Smooth muscle cell (in vitro differentiated cells): ENCODE measurements around the gene ZNF407. TPM values are rescaled to one million over a fixed set of nuclear protein-coding genes. Genes with fewer than 3 reads are reported as not detected.

Experiments
- DNase-seq: peaks from one replicate; lab custom pipeline; 2025; ENCODE audit not compliant: unreplicated experiment; lab: John Stamatoyannopoulos, UW
- H2AFZ ChIP-seq: fragments of 200-600 bp; sonication (generic); 2 replicates; pipeline ENCODE4 v1.6.0; 2016; ENCODE audit warnings: antibody characterized with exemption, low read depth, mild to moderate bottlenecking
- H3F3A ChIP-seq: fragments of 200-600 bp; sonication (generic); 2 replicates; pipeline ENCODE4 v1.6.0; 2017; ENCODE audit warnings: antibody characterized with exemption, low read depth
- H3K27ac ChIP-seq: fragments of 200-600 bp; sonication (generic); 2 replicates; pipeline ENCODE4 v1.5.1; 2016; ENCODE audit warnings: low read depth, mild to moderate bottlenecking
- H3K27me3 ChIP-seq: fragments of 200-600 bp; sonication (generic); 2 replicates; pipeline ENCODE4 v1.6.1; 2016; ENCODE audit warnings: low read depth, mild to moderate bottlenecking
- H3K36me3 ChIP-seq: fragments of 200-600 bp; sonication (generic); 2 replicates; pipeline ENCODE4 v1.5.1; 2016; ENCODE audit warnings: low read depth
- H3K4me1 ChIP-seq: fragments of 200-600 bp; sonication (generic); 2 replicates; pipeline ENCODE4 v1.5.1; 2016; ENCODE audit warnings: low read depth
- H3K4me2 ChIP-seq: fragments of 200-600 bp; sonication (generic); 2 replicates; pipeline ENCODE4 v1.6.0; 2016; ENCODE audit warnings: mild to moderate bottlenecking
- H3K4me3 ChIP-seq: fragments of 200-600 bp; sonication (generic); 2 replicates; pipeline ENCODE4 v1.5.1; 2016; ENCODE audit warnings: mild to moderate bottlenecking
- H3K79me2 ChIP-seq: fragments of 200-600 bp; sonication (generic); 2 replicates; pipeline ENCODE4 v1.6.0; 2016; ENCODE audit warnings: low read depth, mild to moderate bottlenecking
- H3K9ac ChIP-seq: fragments of 200-600 bp; sonication (generic); 2 replicates; pipeline ENCODE4 v1.6.0; 2016; ENCODE audit warnings: low read depth
- H3K9me3 ChIP-seq: fragments of 200-600 bp; sonication (generic); replicated peaks from 2 replicates; pipeline ENCODE4 v1.5.1; 2016; ENCODE audit warnings: low read depth
- H4K20me1 ChIP-seq: fragments of 200-600 bp; sonication (generic); 2 replicates; pipeline ENCODE4 v1.6.0; 2016; ENCODE audit warnings: low read depth
- CTCF ChIP-seq: fragments of 200-600 bp; sonication (generic); IDR thresholded peaks from 2 replicates; pipeline ENCODE4 v1.5.1; 2017; ENCODE audit warnings: borderline replicate concordance, mild to moderate bottlenecking, antibody characterized with exemption; ENCODE audit not compliant: insufficient read depth, poor library complexity, severe bottlenecking
- WGBS: methylation state at CpG from one replicate; pipeline ENCODE4 v1.1.7; 2016; ENCODE audit warnings: low lambda C conversion rate; 5-methylcytosine and 5-hydroxymethylcytosine counted together
- polyA plus RNA-seq: library from polyadenylated mRNA; unstranded; fragments of >200 nt; fragmentation: Nextera tagmentation; extraction: Ambion mirVana; gene quantifications from 2 replicates; pipeline ENCODE4 v1.2.1, GENCODE V29; 2016
- total RNA-seq: library from RNA; depleted of rRNA; stranded (reverse); fragments of >200 nt; gene quantifications from 2 replicates; pipeline ENCODE4 v1.2.3, GENCODE V29; 2014

ZNF407 gene
- total and polyA plus RNA-seq, 2 experiments from 2014 or later, result 4.5 to 11.5 TPM

- Histone ChIP-seq H4K20me1 (no peaks in the 10 kb centered on the region), H3K27ac (no peak overlapping the region), H3K36me3 (no peaks in the 10 kb centered on the region), H3K79me2 (no peaks in the 10 kb centered on the region), H3F3A (no peaks in the 10 kb centered on the region), H3K9ac (no peak overlapping the region), H3K9me3 (no peaks in the 10 kb centered on the region), H3K27me3 (no peaks in the 10 kb centered on the region), H2AFZ (no peak overlapping the region), H3K4me2 (no peak overlapping the region), H3K4me1 (no peaks in the 10 kb centered on the region), H3K4me3 (no peak overlapping the region)
- no peak for TF ChIP-seq CTCF
- no peak for DNase-seq
- 90% methylated on average over 6 of the region's 6 CpGs for WGBS
Measured at GRCh38 chr18:74996055-74996454, 398.4 kb downstream of the ZNF407 start.

GRCh38 chr18:74996996-74997395, 399.3 kb downstream of the ZNF407 start:
- TF ChIP-seq CTCF, result no peak
- no peak overlapping the region for H3K9ac ChIP-seq
- H3K36me3 ChIP-seq, result no peaks in the 10 kb centered on the region
- no peaks in the 10 kb centered on the region for H3K9me3 ChIP-seq
- H4K20me1 ChIP-seq, result no peaks in the 10 kb centered on the region
- H3K4me2 ChIP-seq, result no peak overlapping the region
- 89% methylated on average over 6 of the region's 6 CpGs for WGBS
- no peak for DNase-seq
- H3K79me2 ChIP-seq, result no peaks in the 10 kb centered on the region
- H2AFZ ChIP-seq, result no peak overlapping the region
- H3K27ac ChIP-seq, result no peak overlapping the region
- no peaks in the 10 kb centered on the region for H3F3A ChIP-seq
- no peaks in the 10 kb centered on the region for H3K4me1 ChIP-seq
- no peaks in the 10 kb centered on the region for H3K27me3 ChIP-seq
- no peak overlapping the region for H3K4me3 ChIP-seq

GRCh38 chr18:75000920-75001319, 403.2 kb downstream of the ZNF407 start:
- no peak for TF ChIP-seq CTCF
- Histone ChIP-seq H3K4me1 (no peaks in the 10 kb centered on the region), H3K27me3 (no peaks in the 10 kb centered on the region), H4K20me1 (no peaks in the 10 kb centered on the region), H3K9me3 (no peaks in the 10 kb centered on the region), H2AFZ (no peak overlapping the region), H3K9ac (no peak overlapping the region), H3K79me2 (no peaks in the 10 kb centered on the region), H3K36me3 (no peaks in the 10 kb centered on the region), H3K4me2 (no peak overlapping the region), H3K27ac (no peak overlapping the region), H3K4me3 (no peak overlapping the region), H3F3A (no peaks in the 10 kb centered on the region)
- 75% methylated on average over 3 of the region's 3 CpGs for WGBS
- DNase-seq, result no peak

GRCh38 chr18:75003039-75003438, 405.4 kb downstream of the ZNF407 start:
- no peak overlapping the region for H3K27ac ChIP-seq
- no peaks in the 10 kb centered on the region for H3K27me3 ChIP-seq
- H2AFZ ChIP-seq, result no peak overlapping the region
- DNase-seq, result no peak
- no peaks in the 10 kb centered on the region for H3K79me2 ChIP-seq
- H3F3A ChIP-seq, result no peaks in the 10 kb centered on the region
- no peak for TF ChIP-seq CTCF
- H3K9ac ChIP-seq, result no peak overlapping the region
- H3K4me3 ChIP-seq, result no peak overlapping the region
- no peaks in the 10 kb centered on the region for H3K4me1 ChIP-seq
- 97% methylated on average over 2 of the region's 2 CpGs for WGBS
- H3K36me3 ChIP-seq, result no peaks in the 10 kb centered on the region
- H4K20me1 ChIP-seq, result no peaks in the 10 kb centered on the region
- H3K4me2 ChIP-seq, result no peak overlapping the region
- H3K9me3 ChIP-seq, result no peaks in the 10 kb centered on the region
